ENCODE results near the gene MAD2L2.

MAD2L2 gene

GRCh38 chr1:11648732-11649158 is 32.2 kb downstream of the MAD2L2 start:
- TF ChIP-seq GATA2 (IDR thresholded peaks at IDR 0.05; ENCODE audit: low read depth, low read length) (no peak), GATA3 (IDR thresholded peaks at IDR 0.05; ENCODE audit: low read depth, low read length) (no peak)

GRCh38 chr1:11648039-11648438 is 32.9 kb downstream of the MAD2L2 start:
- TF ChIP-seq GATA2 (IDR thresholded peaks at IDR 0.05; ENCODE audit: low read depth, low read length) (no peak), GATA3 (IDR thresholded peaks at IDR 0.05; ENCODE audit: low read depth, low read length) (no peak)

GRCh38 chr1:11647333-11647732 is 33.6 kb downstream of the MAD2L2 start:
- no peak for TF ChIP-seq GATA3 (IDR thresholded peaks at IDR 0.05; ENCODE audit: low read depth, low read length)
- TF ChIP-seq GATA2 (IDR thresholded peaks at IDR 0.05; ENCODE audit: low read depth, low read length) = no peak

- TF ChIP-seq GATA3 (IDR thresholded peaks at IDR 0.05; ENCODE audit: low read depth, low read length) (no peak), GATA2 (IDR thresholded peaks at IDR 0.05; ENCODE audit: low read depth, low read length) (no peak)
These were observed 34.6 kb downstream of the MAD2L2 start for GRCh38 chr1:11646317-11646716.

GRCh38 chr1:11645670-11646265 is 35.2 kb downstream of the MAD2L2 start:
- TF ChIP-seq GATA2 (IDR thresholded peaks at IDR 0.05; ENCODE audit: low read depth, low read length) (no peak), GATA3 (IDR thresholded peaks at IDR 0.05; ENCODE audit: low read depth, low read length) (no peak)

- TF ChIP-seq GATA2 (IDR thresholded peaks at IDR 0.05; ENCODE audit: low read depth, low read length) = no peak
These were observed 35.7 kb downstream of the MAD2L2 start for GRCh38 chr1:11645270-11645669.

GRCh38 chr1:11643782-11644181 is 37.2 kb downstream of the MAD2L2 start:
- TF ChIP-seq GATA3 (IDR thresholded peaks at IDR 0.05; ENCODE audit: low read depth, low read length) = no peak
- no peak for TF ChIP-seq GATA2 (IDR thresholded peaks at IDR 0.05; ENCODE audit: low read depth, low read length)

- TF ChIP-seq GATA3 (IDR thresholded peaks at IDR 0.05; ENCODE audit: low read depth, low read length) (no peak), GATA2 (IDR thresholded peaks at IDR 0.05; ENCODE audit: low read depth, low read length) (no peak)
These were observed 39.1 kb downstream of the MAD2L2 start for GRCh38 chr1:11641776-11642305.

GRCh38 chr1:11640944-11641343 is 40.0 kb downstream of the MAD2L2 start:
- TF ChIP-seq GATA3 (IDR thresholded peaks at IDR 0.05; ENCODE audit: low read depth, low read length) (no peak), GATA2 (IDR thresholded peaks at IDR 0.05; ENCODE audit: low read depth, low read length) (no peak)

- TF ChIP-seq GATA2 (IDR thresholded peaks at IDR 0.05; ENCODE audit: low read depth, low read length) (no peak), GATA3 (IDR thresholded peaks at IDR 0.05; ENCODE audit: low read depth, low read length) (no peak)
These were observed 40.8 kb downstream of the MAD2L2 start for GRCh38 chr1:11640101-11640500.

GRCh38 chr1:11639372-11639771 is 41.6 kb downstream of the MAD2L2 start:
- no peak for TF ChIP-seq GATA3 (IDR thresholded peaks at IDR 0.05; ENCODE audit: low read depth, low read length)

GRCh38 chr1:11638121-11638520 is 42.8 kb downstream of the MAD2L2 start:
- TF ChIP-seq GATA3 (IDR thresholded peaks at IDR 0.05; ENCODE audit: low read depth, low read length) = no peak
- TF ChIP-seq GATA2 (IDR thresholded peaks at IDR 0.05; ENCODE audit: low read depth, low read length) = no peak

GRCh38 chr1:11634365-11635192 is 46.4 kb downstream of the MAD2L2 start:
- no peak for TF ChIP-seq GATA3 (IDR thresholded peaks at IDR 0.05; ENCODE audit: low read depth, low read length)
- no peak for TF ChIP-seq GATA2 (IDR thresholded peaks at IDR 0.05; ENCODE audit: low read depth, low read length)

- no peak for TF ChIP-seq GATA3 (IDR thresholded peaks at IDR 0.05; ENCODE audit: low read depth, low read length)
- TF ChIP-seq GATA2 (IDR thresholded peaks at IDR 0.05; ENCODE audit: low read depth, low read length) = peak; percentile 60
These were observed 51.5 kb downstream of the MAD2L2 start for GRCh38 chr1:11629184-11630016.
